DOHH2 (cell line): ENCODE measurements around the gene AFAP1L1.

ENCODE experiments used
- H3F3A ChIP-seq: fragments of 200-600 bp; sonication (generic), shearing (Covaris generic); 2 replicates; pipeline ENCODE4 v1.6.0; 2016; ENCODE audit warnings: antibody characterized with exemption, mild to moderate bottlenecking; ENCODE audit not compliant: control insufficient read depth, insufficient read depth
- H3K27ac ChIP-seq: fragments of 200-600 bp; sonication (generic); 2 replicates; pipeline ENCODE4 v1.5.1; 2014; ENCODE audit warnings: low read depth, mild to moderate bottlenecking, low read length, moderate library complexity
- H3K27me3 ChIP-seq: fragments of 200-600 bp; sonication (generic); 2 replicates; pipeline ENCODE4 v1.6.1; 2014; ENCODE audit warnings: mild to moderate bottlenecking, low read length, mixed read lengths; ENCODE audit not compliant: control insufficient read depth
- H3K36me3 ChIP-seq: fragments of 200-600 bp; sonication (generic); 2 replicates; pipeline ENCODE4 v1.6.1; 2014; ENCODE audit warnings: mild to moderate bottlenecking, low read length, moderate library complexity, mixed read lengths; ENCODE audit not compliant: control insufficient read depth
- H3K4me1 ChIP-seq: fragments of 200-600 bp; sonication (generic); 2 replicates; pipeline ENCODE4 v1.6.1; 2014; ENCODE audit warnings: mild to moderate bottlenecking, low read length, mixed read lengths; ENCODE audit not compliant: control insufficient read depth
- H3K4me2 ChIP-seq: fragments of 200-600 bp; sonication (generic); 2 replicates; pipeline ENCODE4 v1.6.0; 2014; ENCODE audit warnings: mild to moderate bottlenecking, low read length, moderate library complexity
- H3K4me3 ChIP-seq: fragments of 200-600 bp; sonication (generic); 2 replicates; pipeline ENCODE4 v1.5.1; 2014; ENCODE audit warnings: mild to moderate bottlenecking, low read length, mixed read lengths
- H3K79me2 ChIP-seq: fragments of 200-600 bp; sonication (generic); 2 replicates; pipeline ENCODE4 v1.6.1; 2014; ENCODE audit warnings: mild to moderate bottlenecking, low read length, mixed read lengths; ENCODE audit not compliant: control insufficient read depth
- H3K9me2 ChIP-seq: fragments of 200-600 bp; sonication (generic); replicated peaks from 2 replicates; pipeline ENCODE4 v1.6.1; 2014; ENCODE audit warnings: mild to moderate bottlenecking, low read length, mixed read lengths; ENCODE audit not compliant: control insufficient read depth
- H3K9me3 ChIP-seq: fragments of 200-600 bp; sonication (generic); 2 replicates; pipeline ENCODE4 v1.6.1; 2014; ENCODE audit warnings: antibody characterized with exemption, low read length, mixed read lengths; ENCODE audit not compliant: control insufficient read depth, insufficient read depth
- H4K20me1 ChIP-seq: fragments of 200-600 bp; sonication (generic); 2 replicates; pipeline ENCODE4 v1.6.0; 2014; ENCODE audit warnings: low read depth, mild to moderate bottlenecking, antibody characterized with exemption, low read length, moderate library complexity; ENCODE audit not compliant: control insufficient read depth, insufficient read depth
- EZH2phosphoT487 ChIP-seq: fragments of 200-600 bp; sonication (generic); IDR thresholded peaks from 2 replicates; pipeline ENCODE4 v1.6.1; 2017; ENCODE audit warnings: borderline replicate concordance, mild to moderate bottlenecking, antibody characterized with exemption, low read length, moderate library complexity, mixed read lengths
- TF ChIP-seq, protein P1 (sequence below): fragments of 200-600 bp; sonication (generic); IDR thresholded peaks from one replicate; pipeline ENCODE4 v1.5.1; 2014; ENCODE audit warnings: antibody characterized with exemption, mild to moderate bottlenecking, low read depth, low read length; ENCODE audit not compliant: poor library complexity, severe bottlenecking

AFAP1L1 gene

DNA sequence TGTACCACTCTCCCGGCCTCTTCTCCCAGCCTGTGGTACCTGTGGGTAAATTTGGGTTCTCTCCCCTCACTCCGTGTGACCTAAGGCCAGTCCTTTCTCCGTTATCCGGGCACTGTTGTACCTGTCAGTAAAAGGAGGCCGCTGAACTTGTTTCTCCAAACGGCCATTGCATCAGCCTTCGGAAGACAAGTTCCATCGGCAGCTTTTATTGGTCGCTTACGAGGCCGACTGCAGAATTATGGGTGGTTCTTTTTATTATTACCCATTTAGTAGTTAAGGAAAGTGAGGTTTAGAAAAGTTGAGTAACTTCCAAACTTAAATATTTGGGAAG lies 74.2 kb downstream of the AFAP1L1 start:
- Histone ChIP-seq H4K20me1 (peaks cover 4% of the 10 kb centered on the region; the same call in 1 of the 2 replicates), H3K4me3 (peak overlapping the region; percentile 89), H3K27ac (peak overlapping the region; percentile 87), H3K4me1 (peaks cover 41% of the 10 kb centered on the region), H3K27me3 (no peaks in the 10 kb centered on the region), H3K9me3 (no peaks in the 10 kb centered on the region), H3K4me2 (peak overlapping the region; percentile 83), H3K36me3 (peaks cover 49% of the 10 kb centered on the region), H3K79me2 (peaks cover 63% of the 10 kb centered on the region), H3K9me2 (no peaks in the 10 kb centered on the region), H3F3A (peaks cover 11% of the 10 kb centered on the region; the same call in 1 of the 2 replicates)
- TF ChIP-seq EZH2phosphoT487 = no peak
- TF ChIP-seq, protein P1, sequence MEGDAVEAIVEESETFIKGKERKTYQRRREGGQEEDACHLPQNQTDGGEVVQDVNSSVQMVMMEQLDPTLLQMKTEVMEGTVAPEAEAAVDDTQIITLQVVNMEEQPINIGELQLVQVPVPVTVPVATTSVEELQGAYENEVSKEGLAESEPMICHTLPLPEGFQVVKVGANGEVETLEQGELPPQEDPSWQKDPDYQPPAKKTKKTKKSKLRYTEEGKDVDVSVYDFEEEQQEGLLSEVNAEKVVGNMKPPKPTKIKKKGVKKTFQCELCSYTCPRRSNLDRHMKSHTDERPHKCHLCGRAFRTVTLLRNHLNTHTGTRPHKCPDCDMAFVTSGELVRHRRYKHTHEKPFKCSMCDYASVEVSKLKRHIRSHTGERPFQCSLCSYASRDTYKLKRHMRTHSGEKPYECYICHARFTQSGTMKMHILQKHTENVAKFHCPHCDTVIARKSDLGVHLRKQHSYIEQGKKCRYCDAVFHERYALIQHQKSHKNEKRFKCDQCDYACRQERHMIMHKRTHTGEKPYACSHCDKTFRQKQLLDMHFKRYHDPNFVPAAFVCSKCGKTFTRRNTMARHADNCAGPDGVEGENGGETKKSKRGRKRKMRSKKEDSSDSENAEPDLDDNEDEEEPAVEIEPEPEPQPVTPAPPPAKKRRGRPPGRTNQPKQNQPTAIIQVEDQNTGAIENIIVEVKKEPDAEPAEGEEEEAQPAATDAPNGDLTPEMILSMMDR = no peak

DNA sequence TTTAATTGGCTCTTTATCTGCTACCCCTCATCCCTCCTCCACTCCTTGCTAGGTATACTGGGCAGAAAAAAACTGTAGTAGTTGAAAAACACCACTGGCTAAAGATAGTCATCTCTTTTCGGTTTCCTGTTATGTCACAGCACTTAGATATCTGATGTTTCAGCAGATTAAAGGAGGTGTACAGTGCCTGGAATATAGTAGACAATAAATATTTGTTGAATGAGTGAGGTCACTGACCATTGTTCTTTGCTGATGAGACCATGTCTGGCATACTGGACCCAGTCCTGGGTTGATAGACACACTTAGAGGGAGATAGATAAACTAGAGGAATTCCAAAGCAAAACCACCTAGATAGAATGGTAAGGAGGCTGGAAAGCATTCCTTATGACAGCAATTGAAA lies 76.9 kb downstream of the AFAP1L1 start:
- Histone ChIP-seq H4K20me1 (peaks cover 4% of the 10 kb centered on the region; the same call in 1 of the 2 replicates), H3K27me3 (no peaks in the 10 kb centered on the region), H3K4me1 (peaks cover 40% of the 10 kb centered on the region), H3K4me2 (peak overlapping the region; percentile 83; the same call in 1 of the 2 replicates), H3K27ac (no peak overlapping the region), H3K36me3 (peaks cover 76% of the 10 kb centered on the region), H3F3A (peaks cover 25% of the 10 kb centered on the region), H3K9me2 (no peaks in the 10 kb centered on the region), H3K79me2 (peaks cover 90% of the 10 kb centered on the region), H3K4me3 (no peak overlapping the region), H3K9me3 (no peaks in the 10 kb centered on the region)
- TF ChIP-seq, protein P1 = no peak
- TF ChIP-seq EZH2phosphoT487 = no peak

DNA sequence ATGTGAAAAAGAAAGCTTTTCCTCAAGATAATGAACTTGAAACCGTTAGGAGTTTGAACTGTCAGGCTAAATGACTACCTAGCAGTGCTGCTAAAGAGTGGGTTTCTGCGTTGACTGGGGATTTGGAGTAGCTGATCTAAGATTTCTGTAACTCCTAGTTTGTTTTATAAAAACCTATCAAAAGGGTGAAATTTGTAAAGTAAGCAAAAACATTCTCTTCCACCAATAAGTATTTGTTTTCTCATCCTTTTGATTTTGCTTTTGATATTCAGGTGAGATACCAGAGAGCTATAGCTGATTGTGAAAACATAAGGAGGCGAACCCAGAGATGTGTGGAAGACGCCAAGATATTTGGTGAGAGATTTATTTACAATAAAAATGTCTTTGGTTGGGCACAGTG lies 77.7 kb downstream of the AFAP1L1 start:
- H3K4me1 ChIP-seq = peaks cover 38% of the 10 kb centered on the region
- H3K9me2 ChIP-seq = no peaks in the 10 kb centered on the region
- H3K27ac ChIP-seq = no peak overlapping the region
- no peak for TF ChIP-seq EZH2phosphoT487
- TF ChIP-seq, protein P1 = no peak
- H3K9me3 ChIP-seq = no peaks in the 10 kb centered on the region
- peaks cover 95% of the 10 kb centered on the region for H3K79me2 ChIP-seq
- H3K36me3 ChIP-seq = peaks cover 85% of the 10 kb centered on the region
- peaks cover 4% of the 10 kb centered on the region; the same call in 1 of the 2 replicates for H4K20me1 ChIP-seq
- no peak overlapping the region for H3K4me2 ChIP-seq
- H3K27me3 ChIP-seq = no peaks in the 10 kb centered on the region
- no peak overlapping the region for H3K4me3 ChIP-seq
- H3F3A ChIP-seq = peaks cover 25% of the 10 kb centered on the region

DNA sequence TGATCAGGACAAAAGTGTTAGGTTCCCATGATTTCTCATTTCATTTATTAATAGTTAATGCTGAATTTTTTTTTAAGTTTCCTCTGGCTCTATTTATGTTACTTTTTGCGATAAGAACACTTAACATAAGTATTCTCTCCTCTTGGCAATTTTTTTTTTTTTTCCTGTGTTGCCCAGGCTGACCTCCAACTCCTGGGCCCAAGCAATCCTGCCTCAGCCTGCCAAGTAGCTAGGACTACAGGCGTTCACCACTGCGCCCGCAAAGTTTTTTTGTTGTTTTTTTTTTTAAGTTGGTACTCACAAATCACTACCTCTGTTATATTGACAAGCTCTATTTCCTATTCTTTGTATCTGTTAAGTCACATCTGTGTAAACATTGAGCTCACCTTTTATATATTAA lies 80.5 kb downstream of the AFAP1L1 start:
- no peak overlapping the region for H3K4me2 ChIP-seq
- TF ChIP-seq EZH2phosphoT487 = no peak
- TF ChIP-seq, protein P1 = no peak
- H3K4me3 ChIP-seq = no peak overlapping the region
- H3K27me3 ChIP-seq = no peaks in the 10 kb centered on the region
- H3K36me3 ChIP-seq = peaks cover 93% of the 10 kb centered on the region
- peaks cover 49% of the 10 kb centered on the region for H3K4me1 ChIP-seq
- peaks cover 36% of the 10 kb centered on the region for H3F3A ChIP-seq
- no peaks in the 10 kb centered on the region for H3K9me2 ChIP-seq
- H3K79me2 ChIP-seq = peaks cover 89% of the 10 kb centered on the region
- no peak overlapping the region for H3K27ac ChIP-seq
- H4K20me1 ChIP-seq = peaks cover under 1% of the 10 kb centered on the region; the same call in 1 of the 2 replicates
- no peaks in the 10 kb centered on the region for H3K9me3 ChIP-seq
